ENCODE data around the gene IQCE. TPM values are rescaled to one million over a fixed set of nuclear protein-coding genes. Genes with fewer than 3 reads are reported as not detected.
"Not testable (repeated sequence)": the region's sequence is repeated elsewhere in the genome, so short reads cannot be mapped to it uniquely, and the experiment has no call there.

The IQCE gene
- total RNA-seq, 2 experiments from 2014 or later: 8.5 to 10.7 TPM

DNA sequence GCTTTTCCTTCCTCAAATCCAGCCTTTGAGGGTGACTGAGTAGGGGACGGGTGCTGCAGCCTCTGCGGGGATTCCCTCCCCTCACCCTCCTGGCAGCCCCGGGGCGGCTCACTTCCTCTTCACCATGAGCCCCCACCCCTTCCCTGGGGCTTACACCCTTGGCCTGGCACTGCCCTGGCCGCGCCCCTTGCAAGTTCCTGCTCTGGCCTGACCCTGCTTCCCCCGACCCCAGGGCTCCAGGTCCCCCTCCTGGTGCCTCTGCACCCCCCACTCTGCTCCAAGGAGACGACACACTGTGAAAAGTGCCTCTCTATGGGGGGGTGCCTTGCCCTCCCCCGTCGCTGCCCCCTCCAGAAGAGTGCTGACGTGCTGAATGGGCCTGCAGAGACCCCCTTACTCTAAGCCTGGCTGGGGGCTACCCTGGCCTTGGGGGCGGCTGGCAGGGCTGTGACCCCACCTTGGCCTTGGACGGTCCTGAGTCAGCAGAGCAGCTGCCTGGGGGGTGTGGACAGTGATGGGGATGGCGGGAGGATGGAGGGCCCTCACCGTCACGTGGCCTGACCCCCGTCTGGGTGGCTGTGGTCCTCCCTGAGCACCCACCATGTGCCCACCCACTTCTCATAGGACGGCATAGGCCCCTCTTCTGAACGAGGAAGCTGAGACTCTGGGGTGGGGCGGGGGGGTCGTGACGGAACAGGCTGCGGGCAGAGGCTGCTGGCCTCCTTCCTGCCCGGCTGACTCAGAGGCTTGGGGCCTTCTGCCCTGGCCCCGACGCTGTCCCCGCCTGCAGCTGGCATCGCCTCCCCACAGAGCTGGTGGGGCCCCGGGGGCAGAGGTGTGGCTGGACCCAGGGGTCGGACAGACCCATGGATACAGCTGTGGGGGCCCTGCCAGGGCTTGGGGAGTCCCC is 29.4 kb upstream of the IQCE start:
- H3K27ac Mint-ChIP-seq: peak overlapping the region; percentile 96
- peaks cover 54% of the 10 kb centered on the region for H3K4me1 Mint-ChIP-seq (ENCODE audit: low read depth)
- peaks cover 2% of the 10 kb centered on the region for H3K36me3 Mint-ChIP-seq
- intact Hi-C loops (cut with micrococcal nuclease): loop anchor here (1.0 kb wide), 3 partner anchors 7 to 102 kb away; partner anchors contain the start of genes BRAT1 and TTYH3
- CTCF ChIA-PET: interaction anchor here (0.6 to 1.0 kb wide), 2 partner anchors 59 to 180 kb away, joined by 3 read pairs; no protein-coding TSS in a partner anchor
- peak; percentile 78 for DNase-seq
- H3K4me3 Mint-ChIP-seq: peak overlapping the region; percentile 63
- no peaks in the 10 kb centered on the region for H3K27me3 Mint-ChIP-seq
- no peaks in the 10 kb centered on the region for H3K9me3 Mint-ChIP-seq
- POLR2A ChIA-PET: interaction anchor here (0.5 to 3.7 kb wide), 8 partner anchors 8 to 288 kb away, joined by 3 to 13 read pairs (median 6); partner anchors contain the start of genes BRAT1, MRM2 and NUDT1

DNA sequence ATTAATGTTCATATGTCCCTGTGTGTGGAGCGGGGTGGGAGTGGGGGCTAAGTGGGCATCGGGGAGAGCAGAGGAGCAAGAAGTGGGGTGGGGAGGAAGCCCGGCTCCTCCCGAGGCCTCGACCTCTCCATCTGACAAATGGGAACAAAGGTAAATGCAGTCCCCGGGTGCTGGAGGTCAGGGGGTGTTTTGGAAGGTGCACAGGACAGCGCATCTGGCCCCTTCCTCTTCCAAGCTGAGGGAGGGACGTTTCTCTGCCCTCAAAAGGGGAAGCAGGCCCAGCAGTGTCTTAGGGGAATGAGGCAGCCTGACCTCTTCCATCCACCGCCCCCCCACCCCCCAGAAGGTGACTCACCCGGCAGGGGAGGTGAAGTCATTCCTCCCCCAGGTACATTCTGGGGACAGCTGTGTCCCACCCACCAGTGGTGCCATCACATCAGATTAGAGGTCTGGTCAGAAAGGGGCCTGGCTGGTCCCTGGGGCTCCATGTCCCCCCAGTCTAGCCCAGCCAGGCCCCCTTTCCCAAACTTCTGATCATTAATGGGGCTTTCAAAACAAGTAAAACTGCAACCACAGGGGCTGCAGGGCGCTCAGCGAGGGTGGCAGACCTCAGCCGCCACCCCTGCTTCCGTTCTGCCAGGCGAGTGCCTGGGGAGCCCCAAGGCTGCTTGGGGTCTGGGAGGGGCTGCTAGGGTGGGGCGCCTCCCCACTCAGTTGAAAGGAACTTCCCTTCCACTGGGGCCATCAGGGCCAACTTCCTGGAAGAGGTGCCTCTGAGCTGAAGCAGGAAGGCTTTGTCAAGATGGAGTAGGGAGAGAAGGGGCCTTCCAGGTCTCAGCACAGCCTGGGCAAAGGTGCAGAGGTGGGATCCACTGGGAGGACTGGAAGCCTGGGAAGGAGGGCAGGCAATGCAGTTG is 28.4 kb upstream of the IQCE start:
- Mint-ChIP-seq H3K27me3 (no peaks in the 10 kb centered on the region), H3K27ac (peak overlapping the region; percentile 96), H3K4me3 (peak overlapping the region; percentile 63), H3K36me3 (peaks cover 2% of the 10 kb centered on the region), H3K9me3 (no peaks in the 10 kb centered on the region), H3K4me1 (ENCODE audit: low read depth) (peaks cover 54% of the 10 kb centered on the region)
- ChIA-PET POLR2A (interaction anchor here (0.5 to 3.7 kb wide), 9 partner anchors 9 to 168 kb away, joined by 3 to 13 read pairs (median 5); partner anchors contain the start of gene BRAT1), CTCF (interaction anchor here (0.6 to 1.0 kb wide), 2 partner anchors 60 to 179 kb away, joined by 3 read pairs; no protein-coding TSS in a partner anchor)
- intact Hi-C loops (cut with micrococcal nuclease): loop anchor here (1.0 kb wide), 3 partner anchors 8 to 101 kb away; partner anchors contain the start of genes BRAT1 and TTYH3
- peak; percentile 88 for DNase-seq

- peak overlapping the region; percentile 96 for H3K27ac Mint-ChIP-seq
- H3K27me3 Mint-ChIP-seq, CTCF ChIA-PET, H3K36me3 Mint-ChIP-seq, H3K9me3 Mint-ChIP-seq, DNase-seq: not testable (repeated sequence)
- POLR2A ChIA-PET: interaction anchor here (0.6 to 3.7 kb wide), 5 partner anchors 8 to 24 kb away, joined by 3 to 13 read pairs (median 8); partner anchors contain the start of gene BRAT1
- peak overlapping the region; percentile 63 for H3K4me3 Mint-ChIP-seq
- H3K4me1 Mint-ChIP-seq (ENCODE audit: low read depth): peaks cover 47% of the 10 kb centered on the region
- intact Hi-C loops (cut with micrococcal nuclease): loop anchor here (1.0 kb wide), 3 partner anchors 9 to 100 kb away; partner anchors contain the start of genes BRAT1 and TTYH3
Observed at GRCh38 chr7:2530994-2531795, 27.6 kb upstream of the IQCE start.

- CTCF ChIA-PET; H3K36me3 Mint-ChIP-seq; H3K4me3 Mint-ChIP-seq; DNase-seq; H3K27me3 Mint-ChIP-seq; H3K9me3 Mint-ChIP-seq; intact Hi-C loops (cut with micrococcal nuclease): not testable (repeated sequence)
- Mint-ChIP-seq H3K27ac (peak overlapping the region; percentile 70), H3K4me1 (ENCODE audit: low read depth) (peaks cover 45% of the 10 kb centered on the region)
- POLR2A ChIA-PET: interaction anchor here (3.6 kb wide), 1 partner anchor 21 kb away, joined by 12 read pairs; no protein-coding TSS in a partner anchor
Observed at GRCh38 chr7:2531796-2532110, 27.0 kb upstream of the IQCE start.

DNA sequence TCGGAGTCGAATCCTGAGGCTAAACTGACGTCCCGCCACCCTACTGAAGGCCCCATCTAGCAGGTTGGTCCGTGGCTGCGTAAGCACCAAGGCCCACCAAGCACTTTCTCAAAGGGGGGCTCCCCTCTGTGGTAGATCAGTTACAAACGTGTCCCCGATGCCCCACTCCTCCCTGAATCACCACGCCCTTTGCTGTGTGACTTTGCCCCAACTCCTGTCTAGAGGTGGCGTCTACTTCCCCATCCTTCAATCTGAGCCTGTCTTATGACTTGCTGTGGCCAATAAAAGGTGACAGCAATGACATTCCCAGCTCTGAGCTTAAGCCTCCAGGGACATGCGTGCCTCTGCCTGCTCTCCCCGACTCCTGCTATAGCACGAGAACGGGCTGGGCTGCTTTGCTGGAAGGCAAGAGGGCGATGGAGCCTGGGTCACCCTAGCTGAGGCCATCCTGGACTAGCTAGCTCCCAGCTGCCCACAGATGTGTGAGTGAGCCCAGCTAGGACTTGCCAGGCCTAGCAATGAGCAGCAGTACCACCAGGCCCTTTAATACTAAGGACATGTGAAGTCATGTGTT is 26.5 kb upstream of the IQCE start:
- H3K36me3 Mint-ChIP-seq; H3K9me3 Mint-ChIP-seq; DNase-seq; CTCF ChIA-PET; H3K27me3 Mint-ChIP-seq; POLR2A ChIA-PET; intact Hi-C loops (cut with micrococcal nuclease); H3K4me3 Mint-ChIP-seq: not testable (repeated sequence)
- H3K4me1 Mint-ChIP-seq (ENCODE audit: low read depth): peaks cover 39% of the 10 kb centered on the region
- H3K27ac Mint-ChIP-seq: peak overlapping the region; percentile 70

GRCh38 chr7:2532816-2533215 is 26.0 kb upstream of the IQCE start:
- CTCF ChIA-PET; POLR2A ChIA-PET; H3K27me3 Mint-ChIP-seq; intact Hi-C loops (cut with micrococcal nuclease); H3K9me3 Mint-ChIP-seq; H3K27ac Mint-ChIP-seq; H3K36me3 Mint-ChIP-seq; DNase-seq; H3K4me3 Mint-ChIP-seq: not testable (repeated sequence)
- H3K4me1 Mint-ChIP-seq (ENCODE audit: low read depth): peaks cover 34% of the 10 kb centered on the region

DNA sequence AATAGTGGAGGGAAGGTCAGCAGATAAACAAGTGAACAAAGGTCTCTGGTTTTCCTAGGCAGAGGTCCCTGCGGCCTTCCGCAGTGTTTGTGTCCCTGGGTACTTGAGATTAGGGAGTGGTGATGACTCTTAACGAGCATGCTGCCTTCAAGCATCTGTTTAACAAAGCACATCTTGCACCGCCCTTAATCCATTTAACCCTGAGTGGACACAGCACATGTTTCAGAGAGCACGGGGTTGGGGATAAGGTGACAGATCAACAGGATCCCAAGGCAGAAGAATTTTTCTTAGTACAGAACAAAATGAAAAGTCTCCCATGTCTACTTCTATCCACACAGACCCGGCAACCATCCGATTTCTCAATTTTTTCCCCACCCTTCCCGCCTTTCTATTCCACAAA is 25.2 kb upstream of the IQCE start:
- H3K9me3 Mint-ChIP-seq; POLR2A ChIA-PET; intact Hi-C loops (cut with micrococcal nuclease); DNase-seq; H3K27ac Mint-ChIP-seq; H3K27me3 Mint-ChIP-seq; H3K36me3 Mint-ChIP-seq; H3K4me3 Mint-ChIP-seq; CTCF ChIA-PET: not testable (repeated sequence)
- H3K4me1 Mint-ChIP-seq (ENCODE audit: low read depth): peaks cover 27% of the 10 kb centered on the region

DNA sequence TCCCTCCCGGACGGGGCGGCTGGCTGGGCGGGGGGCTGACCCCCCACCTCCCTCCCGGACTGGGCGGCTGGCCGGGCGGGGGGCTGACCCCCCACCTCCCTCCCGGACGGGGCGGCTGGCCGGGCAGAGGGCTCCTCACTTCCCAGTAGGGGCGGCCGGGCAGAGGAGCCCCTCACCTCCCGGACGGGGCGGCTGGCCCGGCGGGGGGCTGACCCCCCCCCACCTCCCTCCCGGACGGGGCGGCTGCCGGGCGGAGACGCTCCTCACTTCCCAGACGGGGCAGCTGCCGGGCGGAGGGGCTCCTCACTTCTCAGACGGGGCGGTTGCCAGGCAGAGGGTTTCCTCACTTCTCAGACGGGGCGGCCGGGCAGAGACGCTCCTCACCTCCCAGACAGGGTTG is 24.6 kb upstream of the IQCE start:
- DNase-seq; H3K36me3 Mint-ChIP-seq; CTCF ChIA-PET; H3K27ac Mint-ChIP-seq; H3K9me3 Mint-ChIP-seq; H3K4me3 Mint-ChIP-seq; H3K27me3 Mint-ChIP-seq; intact Hi-C loops (cut with micrococcal nuclease); POLR2A ChIA-PET: not testable (repeated sequence)
- H3K4me1 Mint-ChIP-seq (ENCODE audit: low read depth): peaks cover 21% of the 10 kb centered on the region

- intact Hi-C loops (cut with micrococcal nuclease); H3K4me1 Mint-ChIP-seq (ENCODE audit: low read depth); H3K9me3 Mint-ChIP-seq; H3K36me3 Mint-ChIP-seq; POLR2A ChIA-PET; DNase-seq; CTCF ChIA-PET; H3K27me3 Mint-ChIP-seq; H3K27ac Mint-ChIP-seq; H3K4me3 Mint-ChIP-seq: not testable (repeated sequence)
Observed at GRCh38 chr7:2535872-2536627, 22.7 kb upstream of the IQCE start.

DNA sequence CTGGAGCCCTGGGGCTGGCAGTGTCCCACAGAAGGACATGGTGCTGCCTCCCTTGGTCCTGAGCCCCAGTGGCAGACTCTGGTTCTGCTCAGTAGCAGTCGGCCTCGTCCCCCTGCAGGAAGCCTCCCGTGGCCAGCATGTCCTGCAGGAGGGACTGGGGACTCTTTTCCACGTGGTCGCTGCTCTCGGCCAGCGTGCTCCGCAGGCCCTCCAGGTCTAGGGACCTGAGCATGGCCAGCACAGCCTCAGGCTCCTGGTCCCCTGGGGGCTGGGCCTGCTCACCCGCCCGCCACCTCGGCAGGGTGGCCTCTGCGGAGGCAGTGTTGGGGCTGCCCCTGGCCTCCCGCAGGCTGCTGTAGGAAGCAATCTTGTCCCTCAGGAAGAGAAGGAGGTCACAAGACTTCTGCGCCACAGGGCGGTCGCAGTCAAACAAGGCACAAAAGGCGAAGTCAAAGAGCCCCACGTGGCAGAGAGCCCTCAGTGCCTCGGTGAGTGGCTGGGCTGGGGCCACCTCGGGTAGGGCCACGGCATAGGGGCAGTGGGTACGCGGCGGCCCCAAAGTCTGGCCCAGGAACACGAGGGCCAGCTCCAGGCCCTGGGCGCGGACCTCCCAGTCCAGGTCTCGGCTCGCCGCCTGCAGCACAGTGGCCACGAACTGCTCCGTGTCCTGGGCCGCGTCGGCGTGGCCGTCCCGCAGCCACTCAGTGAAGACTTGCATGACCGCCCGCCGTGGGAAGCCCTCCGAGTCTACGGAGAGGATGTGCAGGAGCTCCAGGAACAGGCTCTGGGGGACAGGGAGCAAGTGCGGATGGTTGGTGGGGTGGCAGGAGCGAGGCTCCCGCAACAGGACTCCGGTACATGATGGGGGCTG is 20.6 kb upstream of the IQCE start:
- no peak overlapping the region for H3K4me3 Mint-ChIP-seq
- H3K4me1 Mint-ChIP-seq (ENCODE audit: low read depth): no peaks in the 10 kb centered on the region
- no peak overlapping the region for H3K27ac Mint-ChIP-seq
- no peaks in the 10 kb centered on the region for H3K27me3 Mint-ChIP-seq
- ChIA-PET CTCF (no interaction called here), POLR2A (no interaction called here)
- DNase-seq: no peak
- H3K9me3 Mint-ChIP-seq: no peaks in the 10 kb centered on the region
- intact Hi-C loops (cut with micrococcal nuclease): no loop called here
- H3K36me3 Mint-ChIP-seq: peaks cover 7% of the 10 kb centered on the region
